CD4-positive, alpha-beta T cell treated with Interleukin-6 at 100 ng/mL for 8 hours (primary cell): ENCODE data around the gene CLASRP.

ENCODE experiments used
- DNase-seq: peaks from one replicate; pipeline ENCODE4 v3.0.0-alpha.2; 2020; ENCODE audit warnings: mixed read lengths, low spot score

The CLASRP gene

GRCh38 chr19:45063851-45064801, 25.3 kb downstream of the CLASRP start:
- DNase-seq = no peak

GRCh38 chr19:45066921-45067661, 28.2 kb downstream of the CLASRP start:
- no peak for DNase-seq

DNA sequence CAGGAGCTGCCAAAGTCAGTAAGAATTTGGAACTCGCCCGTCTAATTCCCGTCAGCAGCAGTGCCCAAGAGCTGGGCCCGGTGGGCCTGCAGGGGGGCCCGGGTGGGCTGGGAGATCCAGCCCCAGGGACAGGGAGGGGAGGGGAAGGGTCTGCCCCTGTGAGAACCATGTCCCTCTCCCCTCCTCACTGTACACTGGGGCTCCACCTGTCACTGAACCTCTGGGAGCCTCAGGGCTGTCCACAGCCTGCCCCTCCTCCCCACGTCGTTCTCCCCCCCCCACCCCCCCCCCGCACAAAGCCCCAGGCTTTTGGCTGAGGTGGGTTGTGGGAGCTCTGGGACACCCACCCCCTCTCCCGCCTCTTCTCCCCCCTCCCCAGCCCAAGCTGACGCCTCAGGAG, 29.2 kb downstream of the CLASRP start:
- DNase-seq = no peak

GRCh38 chr19:45069056-45069455, 30.2 kb downstream of the CLASRP start:
- DNase-seq = no peak

DNA sequence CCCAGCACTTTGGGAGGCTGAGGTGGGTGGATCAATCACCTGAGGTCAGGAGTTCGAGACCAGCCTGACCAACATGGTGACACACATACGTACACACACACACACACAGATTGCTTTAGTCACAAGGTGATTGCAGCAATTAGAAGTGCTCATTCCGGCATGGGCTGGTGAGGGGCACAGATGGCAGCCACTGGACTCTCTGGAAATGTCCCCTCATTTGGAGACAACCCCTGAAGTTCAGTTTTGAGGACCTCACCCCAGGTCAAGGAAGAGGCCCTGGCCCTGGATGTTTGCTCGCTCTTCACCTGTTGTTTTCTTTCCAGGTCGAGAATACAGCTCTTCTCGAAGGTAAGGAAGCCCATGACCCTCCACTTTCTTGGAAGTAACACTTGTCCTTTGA, 31.4 kb downstream of the CLASRP start:
- DNase-seq = no peak

DNA sequence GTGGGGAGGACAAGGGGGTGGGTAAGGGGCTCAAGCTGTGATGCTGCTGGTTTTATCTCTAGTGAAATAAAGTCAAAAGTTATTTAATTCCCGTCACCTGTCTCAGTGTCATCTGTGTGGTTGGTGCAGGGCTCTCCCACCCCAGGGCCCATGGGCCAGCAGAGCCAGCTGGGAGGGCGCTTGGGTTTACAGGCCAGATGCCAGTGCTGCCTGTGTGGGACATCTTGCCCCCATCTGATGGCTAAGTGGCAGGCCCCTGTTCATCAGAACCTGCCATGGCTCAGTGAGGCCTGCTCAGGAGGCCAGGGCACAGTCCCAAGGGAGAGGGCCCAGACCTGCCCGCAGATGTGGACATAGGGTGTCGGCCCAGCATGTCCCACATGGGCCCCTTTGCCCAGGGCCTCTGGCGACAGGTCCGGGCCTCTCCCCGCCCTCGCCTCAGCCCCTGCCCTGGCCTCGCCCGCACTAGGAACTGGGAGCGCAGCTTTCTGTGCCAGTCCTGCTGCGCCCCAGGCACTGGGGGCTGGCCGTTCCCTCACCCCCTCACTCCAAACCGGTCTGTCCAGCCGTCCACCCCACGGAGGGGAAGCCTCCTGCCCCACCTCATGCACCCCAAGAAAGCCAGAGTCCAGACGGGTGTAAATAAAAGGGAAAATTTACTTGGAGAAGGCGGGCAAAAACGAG, 32.2 kb downstream of the CLASRP start:
- DNase-seq = no peak

DNA sequence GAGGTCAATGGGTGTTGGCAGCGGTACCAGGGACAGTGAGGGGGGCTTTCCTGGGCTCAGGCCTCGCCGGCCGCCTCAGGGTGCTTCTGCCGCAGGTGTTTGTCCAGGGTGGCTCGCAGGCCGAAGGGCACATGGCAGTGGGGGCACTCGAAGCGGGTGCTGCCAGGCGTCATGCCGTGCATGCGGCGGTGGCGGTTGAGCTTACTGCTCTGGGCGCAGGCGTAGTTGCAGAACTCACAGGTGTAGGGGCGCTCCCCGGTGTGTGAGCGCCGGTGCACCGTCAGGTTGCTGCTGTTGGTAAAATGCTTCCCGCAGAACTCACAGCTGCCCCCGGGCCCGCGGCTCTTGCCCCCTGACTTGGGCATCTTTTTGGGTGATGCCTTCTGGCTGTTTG, 32.7 kb downstream of the CLASRP start:
- no peak for DNase-seq

DNA sequence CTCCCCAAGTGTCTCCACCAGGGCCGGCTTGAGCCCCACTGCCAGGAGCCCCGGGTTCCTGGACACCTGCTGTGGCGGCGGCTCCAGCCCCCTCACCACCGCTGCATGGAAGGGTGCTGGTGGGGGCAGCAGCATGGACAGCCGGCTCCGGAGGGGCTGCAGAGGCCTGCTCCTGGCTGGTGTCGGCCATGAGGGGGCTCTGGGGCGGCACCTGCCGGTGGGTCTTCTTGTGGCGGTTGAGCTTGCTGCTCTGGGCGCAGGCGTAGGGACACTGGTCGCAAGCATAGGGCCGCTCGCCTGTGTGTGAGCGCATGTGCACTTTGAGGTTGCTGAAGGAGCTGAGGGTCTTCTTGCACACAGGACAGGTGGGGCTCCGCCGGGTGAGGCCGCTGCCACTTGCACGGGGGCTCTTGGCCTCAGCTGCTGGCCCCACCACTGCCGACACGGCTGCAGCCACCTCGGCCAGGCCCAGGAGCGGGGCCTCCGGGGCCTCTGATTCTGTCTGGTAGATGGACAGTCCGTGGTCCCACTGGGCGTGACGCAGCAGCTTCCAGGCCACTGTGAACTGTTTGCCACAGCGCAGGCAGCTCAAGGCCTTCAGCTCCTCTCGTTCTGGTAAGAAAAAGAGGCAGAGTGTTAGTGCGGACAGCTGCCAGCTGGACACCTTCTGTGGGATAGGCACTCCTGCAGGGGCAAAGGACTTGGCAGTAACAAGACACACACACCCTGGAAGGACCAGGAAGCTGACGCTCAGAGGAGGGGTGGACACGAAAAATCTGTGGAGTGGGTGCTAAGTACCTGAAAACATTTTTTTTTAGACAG, 33.3 kb downstream of the CLASRP start:
- no peak for DNase-seq

GRCh38 chr19:45074744-45075300, 36.0 kb downstream of the CLASRP start:
- DNase-seq = no peak

DNA sequence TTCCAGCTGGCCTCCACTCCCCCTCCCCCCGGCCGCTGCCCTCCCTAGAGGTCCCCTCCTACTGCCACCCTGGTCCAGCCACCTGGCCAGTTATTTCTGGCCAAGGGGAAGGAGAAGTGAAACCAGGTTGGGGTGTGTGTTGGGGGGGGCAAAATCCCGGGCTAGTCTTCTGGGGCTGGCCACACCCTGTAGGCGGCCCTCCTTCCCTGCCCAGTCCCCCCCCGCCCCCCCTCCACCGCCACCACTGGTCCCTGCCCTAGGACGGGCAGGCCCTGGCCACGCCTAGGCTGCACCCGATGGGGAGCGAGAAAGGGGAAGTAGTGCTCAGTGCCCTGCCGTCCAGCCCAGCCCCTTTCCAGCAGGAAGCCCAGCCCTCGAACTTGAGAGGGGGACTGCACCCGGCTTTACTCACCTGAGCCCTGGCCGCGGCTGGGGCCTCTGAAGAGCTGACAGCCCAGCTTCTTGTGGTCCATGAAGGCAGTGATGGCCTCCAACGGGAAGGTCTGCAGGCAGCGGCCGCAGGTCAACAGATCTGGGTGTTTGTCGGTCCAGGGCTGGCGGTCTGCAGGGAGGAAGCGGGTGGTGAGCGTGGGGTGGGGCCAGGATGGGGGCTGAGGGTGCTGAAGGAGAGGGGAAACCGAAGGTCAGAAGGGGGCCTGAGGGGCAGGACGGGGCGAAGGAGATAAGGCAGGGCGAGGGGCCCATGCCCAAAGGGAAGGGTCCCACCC, 36.6 kb downstream of the CLASRP start:
- DNase-seq = peak; percentile 32

GRCh38 chr19:45076029-45076850, 37.4 kb downstream of the CLASRP start, which contains the start of gene ZNF296:
TSS of gene ZNF296 (minus strand) at chr19:45076478. CDS start at chr19:45076373, 105 bp downstream.
- peak; percentile 78 for DNase-seq

DNA sequence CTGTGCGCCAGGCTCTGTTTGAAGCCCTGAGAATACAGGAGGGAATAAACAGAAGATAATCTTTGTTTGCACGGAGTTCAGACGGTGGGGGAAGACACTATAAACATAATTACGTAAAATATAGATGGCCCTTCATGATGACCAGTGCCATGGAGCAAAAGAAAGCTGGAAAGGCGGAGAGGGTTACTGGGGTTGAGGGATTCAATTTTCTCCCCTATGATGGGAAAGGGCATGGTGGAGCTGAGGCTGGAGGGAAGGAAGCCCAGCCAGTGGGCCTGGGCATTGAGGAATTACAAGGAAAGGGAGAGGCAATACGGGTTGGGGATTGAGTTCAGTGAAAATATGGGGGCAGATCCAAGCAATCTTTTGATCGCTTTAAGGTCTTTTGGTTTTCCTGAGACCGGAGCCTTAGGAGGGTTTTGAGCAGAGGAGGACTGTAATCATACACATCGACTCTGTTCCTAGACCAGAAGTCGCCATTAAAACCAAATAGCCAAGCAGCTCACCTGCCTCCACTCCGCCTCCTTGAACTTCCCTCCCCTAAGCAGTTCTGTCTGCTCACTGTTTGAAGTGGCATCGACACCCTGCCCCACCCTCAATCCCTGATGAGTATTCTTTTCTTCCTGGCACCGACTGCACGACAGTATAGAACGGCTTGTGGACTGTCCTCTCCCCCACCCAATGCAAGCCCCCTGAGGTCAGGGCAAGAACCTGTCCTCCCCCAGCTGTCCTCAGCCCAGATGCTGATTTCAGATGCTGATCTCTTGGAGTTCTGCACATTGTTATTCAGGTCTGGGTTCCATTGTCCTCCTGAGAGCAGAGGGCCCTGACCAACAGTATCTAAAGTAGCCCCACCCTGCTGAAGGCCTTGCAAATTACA, 38.2 kb downstream of the CLASRP start:
- peak; percentile 9 for DNase-seq

GRCh38 chr19:45078390-45079062, 39.7 kb downstream of the CLASRP start:
- no peak for DNase-seq

DNA sequence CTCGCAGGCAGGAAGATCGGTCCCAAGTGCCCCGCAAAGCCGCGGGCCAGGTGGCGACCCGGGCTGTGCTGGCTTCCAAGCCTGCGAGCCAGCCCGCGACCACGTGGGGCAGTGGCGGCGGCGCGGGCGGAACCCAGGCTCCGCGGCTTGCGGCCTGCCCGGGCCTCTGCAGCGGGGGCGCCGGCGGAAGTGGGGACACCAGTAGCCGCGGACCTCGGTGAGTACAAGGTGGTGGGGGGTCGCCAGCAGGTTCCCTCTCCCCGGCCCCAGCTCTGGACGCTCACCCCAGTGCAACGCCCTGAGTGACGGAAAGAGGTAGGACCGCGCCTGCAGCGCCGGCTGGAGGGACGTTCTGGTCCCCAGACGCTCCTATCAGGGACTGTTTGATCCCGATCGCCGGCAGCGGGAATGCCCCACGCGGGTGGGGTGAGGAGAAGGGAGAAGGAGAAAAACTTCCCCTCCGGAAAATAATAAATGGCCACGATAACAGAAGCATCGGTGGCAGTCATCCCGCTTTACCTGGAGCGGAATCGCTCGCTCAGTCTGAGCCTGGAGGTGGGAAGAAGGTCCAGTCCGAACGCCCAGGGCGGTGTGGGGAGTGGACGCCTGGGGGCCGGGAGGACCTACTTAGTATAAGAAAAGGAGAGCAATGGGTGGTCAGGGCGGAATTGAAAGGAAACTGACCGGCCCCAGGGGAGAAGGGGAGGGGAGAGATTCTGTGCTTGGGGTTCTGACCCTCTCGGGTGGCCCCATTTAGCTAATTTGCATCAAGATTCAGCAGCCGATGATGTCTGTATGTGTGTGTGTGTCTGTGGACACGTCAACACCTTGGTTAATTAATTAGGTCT, 40.4 kb downstream of the CLASRP start, which contains the start of gene GEMIN7:
Gene GEMIN7, plus strand, starts transcription at position 198 of the 848 bp plus-strand sequence. CDS start 10,855 bp downstream, outside the sequence.
- peak; percentile 69 for DNase-seq

- DNase-seq = no peak
These were observed 41.1 kb downstream of the CLASRP start for GRCh38 chr19:45079911-45080370.

DNA sequence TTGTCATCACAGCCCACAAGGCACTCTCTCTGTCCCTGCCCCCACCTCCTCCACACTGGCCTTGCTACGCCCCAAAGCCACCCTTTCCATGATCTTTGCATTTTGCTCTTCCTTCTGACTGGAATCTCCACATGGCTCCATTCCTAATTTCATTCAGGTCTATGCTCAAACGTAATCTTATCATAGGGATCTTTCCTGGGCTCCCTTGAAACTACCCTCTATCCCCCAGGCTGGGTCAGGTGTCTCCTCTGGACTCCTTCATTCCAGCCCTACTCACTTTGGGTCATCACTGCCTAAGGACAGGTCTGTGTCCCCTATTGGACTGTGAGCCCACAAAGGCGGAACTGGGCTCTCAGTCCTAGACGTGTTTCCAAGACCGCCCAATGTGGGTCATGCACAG, 43.3 kb downstream of the CLASRP start:
- no peak for DNase-seq

GRCh38 chr19:45086480-45086879, 47.6 kb downstream of the CLASRP start:
- DNase-seq = no peak
